Measurements from ENCODE around the gene SLC16A11. TPM values are rescaled to one million over a fixed set of nuclear protein-coding genes. Genes with fewer than 3 reads are reported as not detected.

Gene SLC16A11
- total RNA-seq, 1 experiment from 2014 or later, result not detected

GRCh38 chr17:7019839-7020519 is 23.9 kb downstream of the SLC16A11 start:
- H3K27ac ChIP-seq, result no peak overlapping the region
- peak overlapping the region; percentile 89 for H3K4me2 ChIP-seq
- ChIA-PET CTCF (interaction anchor here (0.6 to 1.1 kb wide), 2 partner anchors 358 to 836 kb away, joined by 6 to 12 read pairs; no protein-coding TSS in a partner anchor), POLR2A (ENCODE audit: unreplicated experiment) (interaction anchor here (0.7 kb wide), 1 partner anchor 16 kb away, joined by 18 read pairs; no protein-coding TSS in a partner anchor)
- intact Hi-C loops (cut with micrococcal nuclease; ENCODE audit: unreplicated experiment), result loop anchor here (5.0 kb wide), 2 partner anchors 108 to 308 kb away; partner anchors contain the start of gene SLC13A5
- peaks cover 10% of the 10 kb centered on the region; the same call in 1 of the 2 replicates for H3K4me1 ChIP-seq (replicated peaks; ENCODE audit: insufficient read depth)
- H3K9me2 ChIP-seq (ENCODE audit: insufficient read depth), result no peaks in the 10 kb centered on the region
- TF ChIP-seq EZH2 (IDR thresholded peaks at IDR 0.05; ENCODE audit: low read depth) (no peak), CTCF (conservative IDR thresholded peaks at IDR 0.05) (no peak)
- no peaks in the 10 kb centered on the region for H3K27me3 ChIP-seq (ENCODE audit: insufficient read depth, low read depth)
- BruUV-seq (replicated peaks), result no TSS peak
- H3K79me2 ChIP-seq (ENCODE audit: low read depth), result no peaks in the 10 kb centered on the region
- H3K36me3 ChIP-seq (ENCODE audit: low read depth), result no peaks in the 10 kb centered on the region
- H3K4me3 ChIP-seq, result peak overlapping the region; percentile 49
- H3F3A ChIP-seq (ENCODE audit: insufficient read depth, low read depth), result peaks cover 43% of the 10 kb centered on the region; the same call in 1 of the 2 replicates
- H2AFZ ChIP-seq, result peak overlapping the region; percentile 83
- H3K9me3 ChIP-seq (ENCODE audit: insufficient read depth, low read depth), result no peaks in the 10 kb centered on the region
- DNase-seq, result peak in 1 of 2 experiments; percentile 47
- no peaks in the 10 kb centered on the region for H4K20me1 ChIP-seq (ENCODE audit: insufficient read depth)

- Histone ChIP-seq H3K9me3 (ENCODE audit: insufficient read depth, low read depth) (no peaks in the 10 kb centered on the region), H3K4me3 (peak overlapping the region; percentile 49; the same call in 1 of the 2 replicates), H3K4me1 (replicated peaks; ENCODE audit: insufficient read depth) (peaks cover 10% of the 10 kb centered on the region; the same call in 1 of the 2 replicates), H3K27ac (no peak overlapping the region), H3F3A (ENCODE audit: insufficient read depth, low read depth) (peaks cover 38% of the 10 kb centered on the region), H2AFZ (peak overlapping the region; percentile 83), H3K4me2 (peak overlapping the region; percentile 89), H4K20me1 (ENCODE audit: insufficient read depth) (no peaks in the 10 kb centered on the region), H3K79me2 (ENCODE audit: low read depth) (no peaks in the 10 kb centered on the region), H3K27me3 (ENCODE audit: insufficient read depth, low read depth) (no peaks in the 10 kb centered on the region), H3K9me2 (ENCODE audit: insufficient read depth) (no peaks in the 10 kb centered on the region), H3K36me3 (ENCODE audit: low read depth) (no peaks in the 10 kb centered on the region)
- intact Hi-C loops (cut with micrococcal nuclease; ENCODE audit: unreplicated experiment), result no loop called here
- no TSS peak for BruUV-seq (replicated peaks)
- CTCF ChIA-PET, result interaction anchor here (0.6 kb wide), 1 partner anchor 835 kb away, joined by 12 read pairs; no protein-coding TSS in a partner anchor
- no peak for TF ChIP-seq CTCF (conservative IDR thresholded peaks at IDR 0.05)
- no peak for TF ChIP-seq EZH2 (IDR thresholded peaks at IDR 0.05; ENCODE audit: low read depth)
- DNase-seq, result no peak
- POLR2A ChIA-PET (ENCODE audit: unreplicated experiment), result interaction anchor here (0.7 kb wide), 1 partner anchor 16 kb away, joined by 18 read pairs; no protein-coding TSS in a partner anchor
Measured at GRCh38 chr17:7019367-7019766, 24.5 kb downstream of the SLC16A11 start.

- no peak for DNase-seq
- BruUV-seq (replicated peaks), result no TSS peak
- Histone ChIP-seq H3K9me2 (ENCODE audit: insufficient read depth) (no peaks in the 10 kb centered on the region), H3K4me3 (no peak overlapping the region), H3K4me1 (replicated peaks; ENCODE audit: insufficient read depth) (peaks cover 10% of the 10 kb centered on the region; the same call in 1 of the 2 replicates), H3K79me2 (ENCODE audit: low read depth) (peaks cover 8% of the 10 kb centered on the region), H3K9me3 (ENCODE audit: insufficient read depth, low read depth) (no peaks in the 10 kb centered on the region), H3F3A (ENCODE audit: insufficient read depth, low read depth) (peaks cover 42% of the 10 kb centered on the region), H3K27me3 (ENCODE audit: insufficient read depth, low read depth) (no peaks in the 10 kb centered on the region), H3K27ac (no peak overlapping the region), H3K36me3 (ENCODE audit: low read depth) (no peaks in the 10 kb centered on the region), H2AFZ (no peak overlapping the region), H3K4me2 (no peak overlapping the region), H4K20me1 (ENCODE audit: insufficient read depth) (no peaks in the 10 kb centered on the region)
- TF ChIP-seq CTCF (conservative IDR thresholded peaks at IDR 0.05) (no peak), EZH2 (IDR thresholded peaks at IDR 0.05; ENCODE audit: low read depth) (no peak)
- ChIA-PET CTCF (no interaction called here), POLR2A (ENCODE audit: unreplicated experiment) (no interaction called here)
- intact Hi-C loops (cut with micrococcal nuclease; ENCODE audit: unreplicated experiment), result no loop called here
Measured at GRCh38 chr17:7018331-7018964, 25.4 kb downstream of the SLC16A11 start.

Measured in PC-9 (cell line).